Fibroblast of pulmonary artery (primary cell): ENCODE data around the gene NTM.

Source experiments
- DNase-seq: peaks from one replicate; pipeline ENCODE4 v3.0.0-alpha.2; 2010; ENCODE audit warnings: low read depth
- H3K4me3 ChIP-seq: replicated peaks from 2 replicates; pipeline ENCODE4 v1.5.1; 2011; ENCODE audit warnings: low read depth, mild to moderate bottlenecking, control low read depth, low read length, moderate library complexity
- TF ChIP-seq, protein P1 (sequence below): IDR thresholded peaks from 2 replicates; pipeline ENCODE4 v1.5.1; 2011; ENCODE audit warnings: mild to moderate bottlenecking, control low read depth, low read length, inconsistent platforms; ENCODE audit errors: missing control alignments

Gene NTM

DNA sequence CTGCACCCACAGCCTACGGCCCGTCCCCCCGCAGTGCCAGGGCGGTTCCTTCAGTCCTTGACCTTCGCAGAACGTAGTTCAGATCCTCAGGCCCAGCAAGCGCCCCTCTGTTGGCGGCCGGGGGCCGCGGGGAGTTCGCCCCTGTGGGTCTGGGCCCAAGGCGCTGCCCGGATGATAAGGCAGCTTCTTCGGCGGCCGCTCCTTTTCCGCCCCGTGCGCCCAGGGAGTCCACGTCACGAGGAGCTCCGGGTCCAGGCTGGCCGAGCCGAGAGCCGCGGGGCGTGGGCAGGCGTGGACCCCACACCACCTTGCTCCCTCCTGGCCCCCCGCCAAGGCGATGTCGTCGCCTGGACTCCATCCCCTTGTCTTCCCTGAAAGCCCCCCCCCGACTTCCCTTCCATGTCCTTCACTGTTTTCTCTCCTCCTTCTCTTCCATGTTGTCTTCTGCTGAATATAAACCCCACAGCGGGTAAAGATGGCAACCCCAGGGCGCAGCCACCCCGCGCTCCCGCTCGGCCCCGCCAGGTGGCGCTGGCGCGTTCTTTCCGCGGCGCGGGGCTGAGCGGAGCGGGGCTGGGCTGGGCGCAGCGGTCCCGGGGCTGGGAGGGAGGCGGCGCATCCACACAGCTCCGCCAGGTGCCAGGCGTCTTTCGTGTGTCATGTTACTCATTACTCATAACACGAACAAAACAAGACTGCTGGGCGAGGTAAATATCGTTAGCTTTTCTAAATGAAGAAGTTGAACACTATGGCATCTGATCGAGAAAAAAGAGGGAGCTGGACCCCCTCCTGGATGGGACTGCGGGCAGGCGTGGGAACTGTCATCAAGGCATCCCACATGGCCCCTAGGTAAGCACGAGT, 321.0 kb downstream of the NTM start:
- no peak overlapping the region for H3K4me3 ChIP-seq
- TF ChIP-seq, protein P1, sequence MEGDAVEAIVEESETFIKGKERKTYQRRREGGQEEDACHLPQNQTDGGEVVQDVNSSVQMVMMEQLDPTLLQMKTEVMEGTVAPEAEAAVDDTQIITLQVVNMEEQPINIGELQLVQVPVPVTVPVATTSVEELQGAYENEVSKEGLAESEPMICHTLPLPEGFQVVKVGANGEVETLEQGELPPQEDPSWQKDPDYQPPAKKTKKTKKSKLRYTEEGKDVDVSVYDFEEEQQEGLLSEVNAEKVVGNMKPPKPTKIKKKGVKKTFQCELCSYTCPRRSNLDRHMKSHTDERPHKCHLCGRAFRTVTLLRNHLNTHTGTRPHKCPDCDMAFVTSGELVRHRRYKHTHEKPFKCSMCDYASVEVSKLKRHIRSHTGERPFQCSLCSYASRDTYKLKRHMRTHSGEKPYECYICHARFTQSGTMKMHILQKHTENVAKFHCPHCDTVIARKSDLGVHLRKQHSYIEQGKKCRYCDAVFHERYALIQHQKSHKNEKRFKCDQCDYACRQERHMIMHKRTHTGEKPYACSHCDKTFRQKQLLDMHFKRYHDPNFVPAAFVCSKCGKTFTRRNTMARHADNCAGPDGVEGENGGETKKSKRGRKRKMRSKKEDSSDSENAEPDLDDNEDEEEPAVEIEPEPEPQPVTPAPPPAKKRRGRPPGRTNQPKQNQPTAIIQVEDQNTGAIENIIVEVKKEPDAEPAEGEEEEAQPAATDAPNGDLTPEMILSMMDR: peak; percentile 49
- DNase-seq: peak; percentile 48

DNA sequence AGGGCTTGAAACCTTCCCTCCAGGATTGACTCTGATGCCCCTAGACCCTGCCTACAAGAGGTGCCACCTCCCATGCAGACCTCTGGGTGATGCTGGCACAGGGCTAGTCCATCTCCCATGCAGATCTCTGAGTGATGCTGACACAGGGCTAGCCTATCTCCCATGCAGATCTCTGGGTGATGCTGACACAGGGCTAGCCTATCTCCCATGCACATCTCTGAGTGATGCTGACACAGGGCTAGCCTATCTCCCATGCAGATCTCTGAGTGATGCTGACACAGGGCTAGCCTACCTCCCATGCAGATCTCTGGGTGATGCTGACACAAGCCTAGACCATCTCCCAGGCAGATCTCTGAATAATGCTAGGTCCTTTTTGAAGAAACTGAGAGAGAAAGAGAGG, 321.7 kb downstream of the NTM start:
- DNase-seq: no peak
- TF ChIP-seq, protein P1: no peak
- H3K4me3 ChIP-seq: no peak overlapping the region

DNA sequence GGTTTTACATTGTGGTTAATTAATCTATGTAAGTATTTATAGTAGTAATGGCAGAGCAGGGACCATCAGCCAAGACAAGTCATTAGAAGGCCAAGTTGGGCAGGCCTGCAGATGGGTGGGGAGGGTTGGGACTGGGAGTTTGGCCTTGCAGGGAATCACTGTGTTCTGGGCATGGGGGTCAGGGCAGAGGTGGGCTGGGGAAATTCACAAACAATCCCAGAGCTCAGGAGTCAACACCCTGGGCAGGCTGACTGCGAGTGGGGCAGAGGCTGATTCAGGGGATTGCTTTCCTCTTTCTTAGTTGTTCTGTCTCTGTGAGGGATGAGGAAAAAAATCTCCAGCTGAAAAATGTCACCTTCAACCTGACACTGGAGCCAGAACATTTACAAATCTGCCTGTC, 322.5 kb downstream of the NTM start:
- DNase-seq: no peak
- TF ChIP-seq, protein P1: no peak
- no peak overlapping the region for H3K4me3 ChIP-seq

DNA sequence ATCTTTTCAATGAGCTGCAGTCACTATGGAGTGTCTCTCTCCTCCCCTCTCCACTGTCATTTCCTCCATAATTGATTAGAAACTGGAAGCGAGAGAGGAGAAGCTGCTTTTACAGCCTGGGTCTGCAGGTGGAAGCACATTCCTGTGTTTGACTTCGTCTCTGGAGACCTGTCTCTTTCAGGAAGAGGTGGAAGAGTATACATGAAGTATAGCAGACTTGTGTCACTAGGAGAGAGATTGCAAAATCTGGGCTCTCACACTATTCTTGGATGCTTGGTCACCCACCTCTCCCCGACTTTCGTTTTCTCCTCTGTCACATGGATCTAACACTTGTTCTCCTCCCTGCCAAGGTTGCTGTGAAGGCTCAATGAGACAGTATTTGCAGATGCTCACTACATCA, 323.3 kb downstream of the NTM start:
- H3K4me3 ChIP-seq: no peak overlapping the region
- no peak for DNase-seq
- TF ChIP-seq, protein P1: no peak

DNA sequence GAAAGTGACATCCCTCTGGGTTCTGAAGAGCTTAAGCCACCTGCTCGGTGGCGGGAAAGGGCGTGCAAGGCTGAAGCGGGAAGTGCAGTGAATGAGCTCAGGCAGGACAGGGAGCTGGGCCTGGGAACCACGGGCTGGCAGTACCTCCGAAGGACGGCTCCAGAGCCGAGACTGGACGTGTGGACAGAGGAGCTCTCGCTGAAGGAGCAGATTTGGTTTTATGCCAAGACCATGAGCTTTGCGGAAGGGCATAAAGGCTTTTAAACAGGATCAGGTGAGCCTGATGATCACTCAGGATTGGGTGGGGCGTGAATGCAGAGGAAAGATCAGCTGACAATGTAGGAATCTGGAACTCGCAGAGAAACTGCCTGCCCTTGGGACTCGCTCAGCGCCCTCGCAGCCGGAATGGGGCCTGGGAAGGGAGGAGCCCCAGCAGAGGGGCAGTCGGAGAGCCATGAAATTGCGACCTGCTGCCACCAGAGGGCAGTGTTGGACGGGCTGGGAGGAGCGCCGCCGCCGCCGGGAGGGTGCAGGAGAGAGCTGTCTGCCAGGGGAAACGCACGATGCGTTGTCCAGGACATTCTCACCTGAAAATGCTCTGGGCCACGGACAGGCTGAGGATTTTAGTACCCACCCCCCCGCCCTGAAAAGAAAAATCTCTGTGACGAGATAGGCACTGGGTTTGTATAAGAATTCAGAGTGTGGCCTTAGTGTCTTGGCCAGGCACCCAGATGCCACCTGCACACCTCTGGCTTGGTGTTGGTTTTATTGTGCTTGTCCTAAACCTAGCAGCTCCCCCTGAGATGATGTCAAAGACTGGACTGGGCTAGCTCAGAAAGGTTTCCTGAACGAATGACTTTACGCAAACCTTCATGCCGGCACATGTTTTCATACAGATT, 324.4 kb downstream of the NTM start:
- peak; percentile 81 for DNase-seq
- no peak overlapping the region for H3K4me3 ChIP-seq
- TF ChIP-seq, protein P1: peak; percentile 85

DNA sequence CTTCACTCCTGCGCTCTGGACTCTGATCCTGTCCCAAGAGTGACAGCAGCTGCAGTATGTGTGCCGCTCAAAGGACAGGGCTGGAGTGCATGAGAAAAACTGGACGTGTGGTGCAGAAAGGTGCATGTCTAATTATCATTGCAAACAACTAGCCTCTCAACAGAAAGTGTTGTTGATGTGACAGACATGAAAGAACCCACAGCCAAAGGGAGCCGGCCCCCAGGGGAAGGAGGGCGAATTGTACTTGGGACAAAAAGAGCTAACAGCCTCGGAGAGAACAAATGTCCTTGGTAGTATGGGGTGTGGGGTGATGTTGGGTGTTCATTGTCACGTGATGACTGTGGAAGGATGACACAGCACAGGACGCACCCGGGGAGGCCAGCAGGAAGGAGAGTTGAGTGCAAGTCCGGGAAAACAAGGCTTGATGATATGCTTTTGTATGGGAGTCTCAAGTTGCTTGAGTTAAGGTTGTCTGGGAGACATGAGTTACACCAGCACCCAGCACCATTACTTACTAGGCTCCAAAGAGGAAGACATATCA, 325.5 kb downstream of the NTM start:
- DNase-seq: peak; percentile 3
- TF ChIP-seq, protein P1: no peak
- H3K4me3 ChIP-seq: no peak overlapping the region
